ENCODE data around the gene SLC27A2.

- TF ChIP-seq CTCF (conservative IDR thresholded peaks at IDR 0.05; ENCODE audit: low read depth, low read length) (no peak), EZH2phosphoT487 (IDR thresholded peaks at IDR 0.05; ENCODE audit: borderline replicate concordance, low read length) (no peak)
Measured at GRCh38 chr15:50265620-50266019, 83.6 kb downstream of the SLC27A2 start, which contains the start of gene HDC.

Measured in PC-3 (cell line).